Nephron progenitor cell (in vitro differentiated cells): Measurements from ENCODE around the gene ARMC5.
"Not testable (repeated sequence)": the region's sequence is repeated elsewhere in the genome, so short reads cannot be mapped to it uniquely, and the experiment has no call there.

Source experiments
- DNase-seq: peaks from one replicate; pipeline ENCODE4 v3.0.0; 2021
- H3K27ac Mint-ChIP-seq: 2 replicates; pipeline ENCODE4 v1.8.0; 2021; ENCODE audit warnings: mild to moderate bottlenecking, moderate library complexity, mixed read lengths
- H3K27me3 Mint-ChIP-seq: 2 replicates; pipeline ENCODE4 v1.8.0; 2021; ENCODE audit warnings: mild to moderate bottlenecking, low read depth, mixed read lengths; ENCODE audit not compliant: poor library complexity
- H3K36me3 Mint-ChIP-seq: 2 replicates; pipeline ENCODE4 v1.8.0; 2021; ENCODE audit warnings: low read depth, mixed read lengths
- H3K4me1 Mint-ChIP-seq: 2 replicates; pipeline ENCODE4 v1.8.0; 2021; ENCODE audit warnings: mixed read lengths
- H3K4me3 Mint-ChIP-seq: 2 replicates; pipeline ENCODE4 v1.8.0; 2021; ENCODE audit warnings: mild to moderate bottlenecking, moderate library complexity, mixed read lengths
- H3K9me3 Mint-ChIP-seq: 2 replicates; pipeline ENCODE4 v1.8.0; 2021; ENCODE audit warnings: mild to moderate bottlenecking, moderate library complexity, mixed read lengths
- TF ChIP-seq, protein P1 (sequence below): fragments of 200-600 bp; sonication (generic); IDR thresholded peaks from 2 replicates; pipeline ENCODE4 v1.5.0; 2021; ENCODE audit warnings: antibody characterized with exemption

ARMC5 gene

DNA sequence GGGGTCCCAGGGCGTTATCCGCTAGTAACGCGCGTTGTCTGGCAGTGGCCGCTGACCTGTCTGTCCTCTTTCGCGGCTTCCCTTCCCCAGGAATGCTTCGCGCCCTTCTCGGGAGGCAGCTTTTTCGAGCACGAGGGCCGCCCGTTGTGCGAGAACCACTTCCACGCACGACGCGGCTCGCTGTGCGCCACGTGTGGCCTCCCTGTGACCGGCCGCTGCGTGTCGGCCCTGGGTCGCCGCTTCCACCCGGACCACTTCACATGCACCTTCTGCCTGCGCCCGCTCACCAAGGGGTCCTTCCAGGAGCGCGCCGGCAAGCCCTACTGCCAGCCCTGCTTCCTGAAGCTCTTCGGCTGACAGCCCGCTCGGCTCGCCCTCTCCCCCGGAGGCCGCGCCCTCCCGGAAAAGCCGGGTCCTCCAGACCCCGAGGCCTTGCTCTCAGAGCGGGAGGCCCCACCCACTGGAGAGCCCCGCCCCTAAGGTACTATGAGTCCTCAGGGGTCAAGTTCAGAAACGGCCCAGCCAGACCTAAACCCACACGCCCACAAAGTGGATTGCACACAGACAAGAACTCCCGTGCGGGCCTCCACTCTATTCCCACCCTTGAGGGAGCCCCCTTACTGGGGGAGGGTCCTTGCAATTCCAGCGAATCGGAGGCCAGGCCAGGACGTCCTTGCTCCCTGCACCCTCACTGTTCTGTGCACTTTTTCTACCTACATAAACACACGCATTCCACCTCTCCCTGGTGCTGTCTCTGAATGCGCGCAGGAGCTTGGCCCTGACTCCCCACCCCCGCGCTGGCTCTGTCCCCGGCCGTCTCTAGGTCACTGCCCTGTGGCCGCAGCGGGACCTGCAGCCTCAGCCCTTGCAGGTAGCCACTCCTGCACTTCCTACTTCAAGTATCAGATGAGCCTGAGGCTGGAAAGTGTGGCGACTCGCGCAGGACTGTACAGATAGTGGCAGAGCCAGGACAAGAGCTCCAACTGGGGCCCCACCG, 18.2 kb downstream of the ARMC5 start:
- H3K9me3 Mint-ChIP-seq, result no peaks in the 10 kb centered on the region
- peak; percentile 85 for DNase-seq
- H3K4me1 Mint-ChIP-seq, result peaks cover 19% of the 10 kb centered on the region
- H3K27me3 Mint-ChIP-seq, result peaks cover 91% of the 10 kb centered on the region
- peaks cover 6% of the 10 kb centered on the region for H3K36me3 Mint-ChIP-seq
- peak overlapping the region; percentile 75 for H3K4me3 Mint-ChIP-seq
- TF ChIP-seq, protein P1, sequence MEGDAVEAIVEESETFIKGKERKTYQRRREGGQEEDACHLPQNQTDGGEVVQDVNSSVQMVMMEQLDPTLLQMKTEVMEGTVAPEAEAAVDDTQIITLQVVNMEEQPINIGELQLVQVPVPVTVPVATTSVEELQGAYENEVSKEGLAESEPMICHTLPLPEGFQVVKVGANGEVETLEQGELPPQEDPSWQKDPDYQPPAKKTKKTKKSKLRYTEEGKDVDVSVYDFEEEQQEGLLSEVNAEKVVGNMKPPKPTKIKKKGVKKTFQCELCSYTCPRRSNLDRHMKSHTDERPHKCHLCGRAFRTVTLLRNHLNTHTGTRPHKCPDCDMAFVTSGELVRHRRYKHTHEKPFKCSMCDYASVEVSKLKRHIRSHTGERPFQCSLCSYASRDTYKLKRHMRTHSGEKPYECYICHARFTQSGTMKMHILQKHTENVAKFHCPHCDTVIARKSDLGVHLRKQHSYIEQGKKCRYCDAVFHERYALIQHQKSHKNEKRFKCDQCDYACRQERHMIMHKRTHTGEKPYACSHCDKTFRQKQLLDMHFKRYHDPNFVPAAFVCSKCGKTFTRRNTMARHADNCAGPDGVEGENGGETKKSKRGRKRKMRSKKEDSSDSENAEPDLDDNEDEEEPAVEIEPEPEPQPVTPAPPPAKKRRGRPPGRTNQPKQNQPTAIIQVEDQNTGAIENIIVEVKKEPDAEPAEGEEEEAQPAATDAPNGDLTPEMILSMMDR, result peak; percentile 37
- no peak overlapping the region for H3K27ac Mint-ChIP-seq

DNA sequence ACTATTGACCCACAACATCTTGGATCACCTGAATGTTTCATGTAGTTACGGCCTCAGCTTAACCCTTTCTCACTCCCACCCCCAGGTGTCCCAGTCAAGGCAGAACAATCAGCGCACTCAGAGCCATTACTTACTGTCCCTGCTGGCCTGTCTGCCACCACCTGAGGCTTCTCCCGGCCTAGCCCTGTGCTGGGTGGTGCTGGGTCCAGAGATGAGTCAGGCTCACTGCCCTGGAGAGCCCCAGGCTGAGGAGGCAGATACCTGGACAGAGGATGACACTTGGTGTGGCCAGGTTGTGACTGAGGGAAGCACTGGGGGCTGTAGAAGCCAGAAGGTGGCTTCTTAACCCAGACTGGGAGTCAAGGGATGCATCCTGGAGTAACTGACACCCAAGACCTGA, 19.7 kb downstream of the ARMC5 start:
- no peaks in the 10 kb centered on the region for H3K9me3 Mint-ChIP-seq
- H3K27ac Mint-ChIP-seq, result no peak overlapping the region
- no peak overlapping the region for H3K4me3 Mint-ChIP-seq
- H3K36me3 Mint-ChIP-seq, result peaks cover 6% of the 10 kb centered on the region
- TF ChIP-seq, protein P1, result no peak
- H3K27me3 Mint-ChIP-seq, result peaks cover 90% of the 10 kb centered on the region
- no peak for DNase-seq
- H3K4me1 Mint-ChIP-seq, result peaks cover 18% of the 10 kb centered on the region

DNA sequence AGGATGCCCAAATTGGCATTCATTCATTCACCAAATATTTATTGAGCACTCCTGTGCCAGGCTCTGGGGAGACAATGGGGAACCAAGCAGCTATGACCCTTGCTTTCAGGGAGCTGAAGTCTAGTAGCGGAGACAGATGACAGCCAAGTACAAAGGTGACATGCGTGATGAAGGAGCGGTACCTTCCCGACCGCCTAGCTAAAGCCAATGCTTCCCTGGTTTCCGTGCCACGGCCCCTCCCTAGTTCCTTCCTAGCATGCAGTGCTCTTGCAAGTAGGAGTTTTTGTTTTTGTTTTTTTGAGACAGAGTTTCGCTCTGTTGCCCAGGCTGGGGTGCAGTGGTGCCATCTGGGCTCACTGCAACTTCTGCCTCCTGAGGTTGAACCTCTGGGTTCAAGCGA, 20.4 kb downstream of the ARMC5 start:
- H3K9me3 Mint-ChIP-seq, result no peaks in the 10 kb centered on the region
- H3K4me1 Mint-ChIP-seq, result peaks cover 26% of the 10 kb centered on the region
- H3K27me3 Mint-ChIP-seq, result peaks cover 90% of the 10 kb centered on the region
- H3K27ac Mint-ChIP-seq, result no peak overlapping the region
- no peak overlapping the region for H3K4me3 Mint-ChIP-seq
- H3K36me3 Mint-ChIP-seq, result peaks cover 5% of the 10 kb centered on the region
- TF ChIP-seq, protein P1, result no peak
- DNase-seq, result no peak

DNA sequence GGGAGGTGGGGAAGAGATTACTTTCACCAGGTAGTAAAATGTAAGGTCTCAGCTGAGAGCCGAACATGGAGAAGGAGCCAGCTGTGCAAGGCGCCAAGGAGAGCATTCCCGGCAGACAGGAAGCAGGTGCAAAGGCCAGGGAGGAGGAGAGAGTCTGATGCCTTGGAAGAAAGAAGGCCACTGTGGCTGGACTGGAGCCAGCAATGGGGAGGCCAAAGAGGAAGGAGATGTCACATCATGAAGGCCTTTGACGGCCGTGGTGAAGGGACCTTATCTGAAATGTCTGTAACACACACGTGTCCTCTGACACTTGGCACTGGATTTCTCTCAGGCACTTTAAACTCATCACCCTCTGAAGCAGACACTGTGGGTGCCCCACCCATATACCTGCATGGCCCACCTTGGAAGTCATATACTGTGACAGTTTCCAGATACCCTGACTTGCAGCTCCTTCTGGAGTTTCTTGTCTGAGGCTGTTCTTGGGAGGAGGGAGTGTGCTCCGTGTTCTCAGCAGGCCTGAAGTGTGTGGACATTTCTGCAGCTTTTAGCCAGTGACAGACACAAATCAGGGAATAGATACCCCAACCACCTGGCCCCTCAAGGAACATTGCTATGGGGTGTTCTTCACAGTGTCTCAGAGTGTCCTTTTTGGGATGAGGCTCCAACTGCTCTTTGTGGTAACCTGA, 21.7 kb downstream of the ARMC5 start:
- peaks cover 90% of the 10 kb centered on the region for H3K27me3 Mint-ChIP-seq
- no peak overlapping the region for H3K4me3 Mint-ChIP-seq
- H3K4me1 Mint-ChIP-seq, result peaks cover 29% of the 10 kb centered on the region
- no peak overlapping the region for H3K27ac Mint-ChIP-seq
- no peak for DNase-seq
- TF ChIP-seq, protein P1, result no peak
- H3K36me3 Mint-ChIP-seq, result no peaks in the 10 kb centered on the region
- H3K9me3 Mint-ChIP-seq, result no peaks in the 10 kb centered on the region

DNA sequence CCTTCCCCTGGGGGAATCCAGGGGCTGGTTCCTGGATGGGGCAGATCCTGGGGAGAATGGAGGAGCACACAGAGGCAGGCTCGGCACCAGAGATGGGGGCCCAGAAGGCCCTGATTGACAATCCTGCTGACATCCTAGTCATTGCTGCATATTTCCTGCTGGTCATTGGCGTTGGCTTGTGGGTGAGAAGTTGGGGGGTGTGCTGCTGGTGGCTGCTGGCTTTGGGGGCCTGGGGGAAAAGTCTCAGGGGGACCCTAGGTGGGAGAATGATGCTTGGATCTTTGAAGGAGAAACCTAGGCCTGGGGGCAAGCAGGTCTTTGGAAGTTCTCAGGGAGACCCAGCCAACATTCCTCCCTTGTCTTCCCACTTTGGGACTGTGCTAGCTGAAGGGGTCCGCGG, 23.8 kb downstream of the ARMC5 start, which contains the start of gene SLC5A2:
SLC5A2 (plus strand) TSS at position 43 of the 400 bp plus-strand sequence; CDS start at position 57, 14 bp downstream.
- TF ChIP-seq, protein P1, result no peak
- Mint-ChIP-seq H3K4me1 (peaks cover 16% of the 10 kb centered on the region), H3K27me3 (peaks cover 90% of the 10 kb centered on the region), H3K36me3 (no peaks in the 10 kb centered on the region), H3K4me3 (no peak within 1 kb of the TSS), H3K27ac (no peak within 1 kb of the TSS), H3K9me3 (no peaks in the 10 kb centered on the region)
- DNase-seq, result no peak

DNA sequence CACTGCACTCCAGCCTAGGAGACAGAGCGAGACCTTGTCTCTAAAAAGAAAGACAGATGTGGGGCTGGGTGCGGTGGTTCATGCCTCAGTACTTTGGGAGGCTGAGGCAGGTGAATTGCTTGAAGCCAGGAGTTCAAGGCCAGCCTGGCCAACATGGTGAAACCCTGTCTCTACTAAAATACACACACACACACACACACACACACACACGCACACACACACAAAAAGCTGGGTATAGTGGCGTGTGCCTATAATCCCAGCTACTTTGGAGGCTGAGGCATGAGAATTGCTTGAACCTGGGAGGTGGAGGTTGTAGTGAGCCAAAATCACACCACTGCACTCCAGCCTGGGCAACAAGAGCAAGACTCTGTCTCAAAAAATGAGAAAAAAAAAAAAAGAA, 24.7 kb downstream of the ARMC5 start:
- H3K36me3 Mint-ChIP-seq, DNase-seq, H3K27ac Mint-ChIP-seq, H3K9me3 Mint-ChIP-seq, H3K4me3 Mint-ChIP-seq: not testable (repeated sequence)
- peaks cover 13% of the 10 kb centered on the region for H3K4me1 Mint-ChIP-seq
- H3K27me3 Mint-ChIP-seq, result peaks cover 90% of the 10 kb centered on the region
